Neural cell (in vitro differentiated cells): ENCODE measurements around the gene AK5. TPM values are rescaled to one million over a fixed set of nuclear protein-coding genes. Genes with fewer than 3 reads are reported as not detected.

Source experiments
- H2AFZ ChIP-seq: fragments of 200-600, 300-800 bp; sonication (generic), shearing (Covaris generic); 2 replicates; pipeline ENCODE4 v1.6.0; 2014; ENCODE audit warnings: low read depth, mild to moderate bottlenecking, antibody characterized with exemption, low read length, moderate library complexity
- H3F3A ChIP-seq: fragments of 200-600 bp; shearing (Covaris generic); 2 replicates; pipeline ENCODE4 v1.6.1; 2016; ENCODE audit warnings: mild to moderate bottlenecking, moderate library complexity, mixed read lengths, antibody characterized with exemption, low read length; ENCODE audit not compliant: insufficient read depth, poor library complexity, severe bottlenecking
- H3K27ac ChIP-seq: fragments of 200-600, 300-800 bp; sonication (generic), shearing (Covaris generic); 2 replicates; pipeline ENCODE4 v1.5.1; 2014; ENCODE audit warnings: mild to moderate bottlenecking, low read length, moderate library complexity
- H3K27me3 ChIP-seq: fragments of 300-800, 200-600 bp; sonication (generic), shearing (Covaris generic); 2 replicates; pipeline ENCODE4 v1.6.0; 2014; ENCODE audit warnings: mild to moderate bottlenecking, low read depth, low read length, moderate library complexity; ENCODE audit not compliant: insufficient read depth
- H3K36me3 ChIP-seq: fragments of 300-800, 200-600 bp; sonication (generic), shearing (Covaris generic); 2 replicates; pipeline ENCODE4 v1.5.1; 2014; ENCODE audit warnings: mild to moderate bottlenecking, antibody characterized with exemption, low read length, moderate library complexity; ENCODE audit not compliant: insufficient read depth
- H3K4me2 ChIP-seq: fragments of 300-800, 200-600 bp; sonication (generic), shearing (Covaris generic); 2 replicates; pipeline ENCODE4 v1.6.0; 2014; ENCODE audit warnings: mild to moderate bottlenecking, low read length
- H3K4me3 ChIP-seq: fragments of 300-800, 200-600 bp; sonication (generic), shearing (Covaris generic); 2 replicates; pipeline ENCODE4 v1.5.1; 2014; ENCODE audit warnings: mild to moderate bottlenecking, low read length, moderate library complexity
- H3K79me2 ChIP-seq: fragments of 200-600 bp; shearing (Covaris generic); replicated peaks from 2 replicates; pipeline ENCODE4 v1.6.0; 2014; ENCODE audit warnings: mild to moderate bottlenecking, low read length, moderate library complexity; ENCODE audit not compliant: insufficient read depth
- H3K9ac ChIP-seq: fragments of 300-800, 200-600 bp; sonication (generic), shearing (Covaris generic); 2 replicates; pipeline ENCODE4 v1.6.1; 2016; ENCODE audit warnings: mild to moderate bottlenecking, low read length, mixed read lengths
- H3K9me2 ChIP-seq: fragments of 200-600 bp; shearing (Covaris generic); 2 replicates; pipeline ENCODE4 v1.6.1; 2016; ENCODE audit warnings: mild to moderate bottlenecking, low read length, mixed read lengths; ENCODE audit not compliant: insufficient read depth
- H3K9me3 ChIP-seq: fragments of 200-600, 300-800 bp; sonication (generic), shearing (Covaris generic); 2 replicates; pipeline ENCODE4 v1.6.1; 2016; ENCODE audit warnings: mild to moderate bottlenecking, mixed run types, low read length, moderate library complexity, mixed read lengths
- H4K20me1 ChIP-seq: fragments of 200-600 bp; shearing (Covaris generic); 2 replicates; pipeline ENCODE4 v1.6.1; 2016; ENCODE audit warnings: mild to moderate bottlenecking, mixed run types; ENCODE audit not compliant: insufficient read depth
- EP300 ChIP-seq: fragments of 450-650 bp; conservative IDR thresholded peaks from 2 replicates; pipeline ENCODE4 v1.6.1; 2014; ENCODE audit warnings: antibody characterized with exemption, mild to moderate bottlenecking, moderate library complexity; ENCODE audit not compliant: poor library complexity, severe bottlenecking
- EZH2 ChIP-seq: fragments of 200-600, 300-800 bp; shearing (Covaris generic), sonication (generic); IDR thresholded peaks from 2 replicates; pipeline ENCODE4 v1.6.1; 2014; ENCODE audit warnings: antibody characterized with exemption, low read length, borderline replicate concordance, mild to moderate bottlenecking; ENCODE audit not compliant: insufficient read depth, poor library complexity, severe bottlenecking
- MXI1 ChIP-seq: fragments of 450-650 bp; conservative IDR thresholded peaks from 2 replicates; pipeline ENCODE4 v1.6.1; 2014; ENCODE audit warnings: antibody characterized with exemption, mild to moderate bottlenecking; ENCODE audit not compliant: poor library complexity, severe bottlenecking
- POLR2AphosphoS5 ChIP-seq: IDR thresholded peaks from 2 replicates; pipeline ENCODE4 v1.6.1; 2012
- RAD21 ChIP-seq: fragments of 450-650 bp; conservative IDR thresholded peaks from 2 replicates; pipeline ENCODE4 v1.6.1; 2014; ENCODE audit warnings: antibody characterized with exemption, mild to moderate bottlenecking, moderate library complexity
- REST ChIP-seq: IDR thresholded peaks from 2 replicates; pipeline ENCODE4 v1.6.1; 2012; ENCODE audit warnings: borderline replicate concordance
- SMC3 ChIP-seq: fragments of 450-650 bp; conservative IDR thresholded peaks from 2 replicates; pipeline ENCODE4 v1.6.1; 2014; ENCODE audit warnings: antibody characterized with exemption, mild to moderate bottlenecking, moderate library complexity; ENCODE audit not compliant: poor library complexity
- TAF1 ChIP-seq: IDR thresholded peaks from 2 replicates; pipeline ENCODE4 v1.6.1; 2012; ENCODE audit warnings: low read depth
- polyA plus RNA-seq: library from polyadenylated mRNA; depleted of rRNA; stranded (reverse); fragments of >200 nt; gene quantifications from 2 replicates; pipeline ENCODE4 v1.2.3, GENCODE V29; 2014
- TF ChIP-seq, protein P1 (sequence below): fragments of 450-650 bp; IDR thresholded peaks from 2 replicates; pipeline ENCODE4 v1.5.1; 2014; ENCODE audit warnings: antibody characterized with exemption, mild to moderate bottlenecking, moderate library complexity; ENCODE audit not compliant: poor library complexity, severe bottlenecking

Gene AK5
- polyA plus RNA-seq, 1 donor from 2014 or later: 7.1 TPM

GRCh38 chr1:77459881-77460280, 178.1 kb downstream of the AK5 start:
- no peaks in the 10 kb centered on the region for H3K36me3 ChIP-seq
- no peaks in the 10 kb centered on the region for H3K9me2 ChIP-seq
- H3K9ac ChIP-seq: no peak overlapping the region
- no peaks in the 10 kb centered on the region for H3K79me2 ChIP-seq
- no peak overlapping the region for H3K4me3 ChIP-seq
- no peaks in the 10 kb centered on the region for H3F3A ChIP-seq
- H3K9me3 ChIP-seq: no peaks in the 10 kb centered on the region
- H2AFZ ChIP-seq: no peak overlapping the region
- TF ChIP-seq EZH2 (no peak), REST (no peak), MXI1 (no peak), POLR2AphosphoS5 (no peak)
- H3K27ac ChIP-seq: no peak overlapping the region
- no peaks in the 10 kb centered on the region for H3K27me3 ChIP-seq
- no peaks in the 10 kb centered on the region for H4K20me1 ChIP-seq
- no peak overlapping the region for H3K4me2 ChIP-seq

GRCh38 chr1:77461691-77462090, 179.9 kb downstream of the AK5 start:
- Histone ChIP-seq H3K36me3 (no peaks in the 10 kb centered on the region), H3K4me2 (no peak overlapping the region), H3K9me2 (no peaks in the 10 kb centered on the region), H3K4me3 (no peak overlapping the region), H3K9ac (no peak overlapping the region), H4K20me1 (no peaks in the 10 kb centered on the region), H3K79me2 (no peaks in the 10 kb centered on the region), H3K27ac (no peak overlapping the region), H2AFZ (no peak overlapping the region), H3K27me3 (no peaks in the 10 kb centered on the region), H3F3A (no peaks in the 10 kb centered on the region), H3K9me3 (no peaks in the 10 kb centered on the region)
- TF ChIP-seq TAF1 (no peak), EZH2 (no peak), POLR2AphosphoS5 (no peak), EP300 (no peak), RAD21 (no peak), MXI1 (no peak), REST (no peak), SMC3 (no peak)
- TF ChIP-seq, protein P1, sequence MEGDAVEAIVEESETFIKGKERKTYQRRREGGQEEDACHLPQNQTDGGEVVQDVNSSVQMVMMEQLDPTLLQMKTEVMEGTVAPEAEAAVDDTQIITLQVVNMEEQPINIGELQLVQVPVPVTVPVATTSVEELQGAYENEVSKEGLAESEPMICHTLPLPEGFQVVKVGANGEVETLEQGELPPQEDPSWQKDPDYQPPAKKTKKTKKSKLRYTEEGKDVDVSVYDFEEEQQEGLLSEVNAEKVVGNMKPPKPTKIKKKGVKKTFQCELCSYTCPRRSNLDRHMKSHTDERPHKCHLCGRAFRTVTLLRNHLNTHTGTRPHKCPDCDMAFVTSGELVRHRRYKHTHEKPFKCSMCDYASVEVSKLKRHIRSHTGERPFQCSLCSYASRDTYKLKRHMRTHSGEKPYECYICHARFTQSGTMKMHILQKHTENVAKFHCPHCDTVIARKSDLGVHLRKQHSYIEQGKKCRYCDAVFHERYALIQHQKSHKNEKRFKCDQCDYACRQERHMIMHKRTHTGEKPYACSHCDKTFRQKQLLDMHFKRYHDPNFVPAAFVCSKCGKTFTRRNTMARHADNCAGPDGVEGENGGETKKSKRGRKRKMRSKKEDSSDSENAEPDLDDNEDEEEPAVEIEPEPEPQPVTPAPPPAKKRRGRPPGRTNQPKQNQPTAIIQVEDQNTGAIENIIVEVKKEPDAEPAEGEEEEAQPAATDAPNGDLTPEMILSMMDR: no peak
